Stimulated activated naive B cell treated with anti-CD40 and anti-IgM and Interleukin-4, amounts not matched to agents 10 μg/mL and 1 μg/mL and 100 μg/mL, for 72 hours (primary cell): ENCODE results near the gene ITGA7.
A peak's percentile ranks its signal among the peaks of the same experiment; 100 is the strongest.

Experiments
- ATAC-seq, 2 donors: fragments of 150-1000 bp; cut with Tn5 transposase; replicated peaks; 2 replicates each; pipeline ENCODE4 v1.10.0; 2021; ENCODE audit warnings: moderate library complexity in 1 of 2
- DNase-seq: peaks from one replicate; pipeline ENCODE4 v3.0.0; 2021
- H3K27ac Mint-ChIP-seq: one replicate; pipeline ENCODE4 v1.8.0; 2022; ENCODE audit warnings: mild to moderate bottlenecking, mixed read lengths
- H3K27me3 Mint-ChIP-seq, 2 donors: one replicate each; pipeline ENCODE4 v1.8.0; 2022; ENCODE audit warnings: mixed read lengths in 2 of 2
- H3K36me3 Mint-ChIP-seq, 2 donors: one replicate each; pipeline ENCODE4 v1.8.0; 2022; ENCODE audit warnings: mixed read lengths in 2 of 2, mild to moderate bottlenecking in 1 of 2
- H3K4me1 Mint-ChIP-seq, 2 donors: one replicate each; pipeline ENCODE4 v1.8.0; 2022; ENCODE audit warnings: mixed read lengths in 2 of 2, mild to moderate bottlenecking in 1 of 2
- H3K4me3 Mint-ChIP-seq, 2 donors: one replicate each; pipeline ENCODE4 v1.8.0; 2022; ENCODE audit warnings: mild to moderate bottlenecking in 2 of 2, mixed read lengths in 2 of 2, moderate library complexity in 1 of 2
- H3K9me3 Mint-ChIP-seq, 2 donors: one replicate each; pipeline ENCODE4 v1.8.0; 2022; ENCODE audit warnings: mixed read lengths in 2 of 2, mild to moderate bottlenecking in 1 of 2

ITGA7 gene

GRCh38 chr12:55741931-55742680 lies 34.4 kb upstream of the ITGA7 start:
- no peaks in the 10 kb centered on the region for H3K9me3 Mint-ChIP-seq
- H3K27me3 Mint-ChIP-seq: peaks cover 0 to 5% of the 10 kb centered on the region in 2 donors
- no peak for ATAC-seq
- no peak for DNase-seq
- H3K4me1 Mint-ChIP-seq: peaks cover 44 to 66% of the 10 kb centered on the region in 2 donors
- no peaks in the 10 kb centered on the region for H3K36me3 Mint-ChIP-seq
- peak overlapping the region; percentile 79 for H3K27ac Mint-ChIP-seq
- peak overlapping the region; percentile 80 to 84 for H3K4me3 Mint-ChIP-seq

GRCh38 chr12:55739025-55739378 lies 31.3 kb upstream of the ITGA7 start:
- peak overlapping the region; percentile 91 for H3K27ac Mint-ChIP-seq

GRCh38 chr12:55738123-55739024 lies 30.7 kb upstream of the ITGA7 start:
- peak; percentile 72 for DNase-seq
- H3K9me3 Mint-ChIP-seq: no peaks in the 10 kb centered on the region
- peak overlapping the region; percentile 84 to 87 for H3K4me3 Mint-ChIP-seq
- ATAC-seq: peak; percentile 90 to 92
- H3K27me3 Mint-ChIP-seq: peaks cover 0 to 5% of the 10 kb centered on the region in 2 donors
- peaks cover 27 to 43% of the 10 kb centered on the region in 2 donors for H3K4me1 Mint-ChIP-seq
- peak overlapping the region; percentile 91 for H3K27ac Mint-ChIP-seq
- no peaks in the 10 kb centered on the region for H3K36me3 Mint-ChIP-seq

More at GRCh38 chr12:55739025-55739378, 31.3 kb upstream of the ITGA7 start:
- H3K4me3 Mint-ChIP-seq: peak overlapping the region; percentile 84 to 87
- H3K27me3 Mint-ChIP-seq: peaks cover 0 to 5% of the 10 kb centered on the region in 2 donors
- H3K36me3 Mint-ChIP-seq: no peaks in the 10 kb centered on the region
- ATAC-seq (no peak), DNase-seq (no peak)
- H3K4me1 Mint-ChIP-seq: peaks cover 32 to 49% of the 10 kb centered on the region in 2 donors
- H3K9me3 Mint-ChIP-seq: no peaks in the 10 kb centered on the region

GRCh38 chr12:55737581-55738122 lies 29.9 kb upstream of the ITGA7 start:
- peaks cover 0 to 3% of the 10 kb centered on the region in 2 donors for H3K27me3 Mint-ChIP-seq
- no peaks in the 10 kb centered on the region for H3K9me3 Mint-ChIP-seq
- DNase-seq (no peak), ATAC-seq (peak; percentile 35 to 36)
- peak overlapping the region; percentile 91 for H3K27ac Mint-ChIP-seq
- H3K4me1 Mint-ChIP-seq: peaks cover 24 to 43% of the 10 kb centered on the region in 2 donors
- peaks cover under 1% of the 10 kb centered on the region in 2 donors for H3K36me3 Mint-ChIP-seq
- H3K4me3 Mint-ChIP-seq: peak overlapping the region; percentile 84 to 87

GRCh38 chr12:55736780-55737580 lies 29.3 kb upstream of the ITGA7 start:
- peak overlapping the region; percentile 59 to 84 for H3K4me3 Mint-ChIP-seq
- peaks cover 22 to 41% of the 10 kb centered on the region in 2 donors for H3K4me1 Mint-ChIP-seq
- H3K36me3 Mint-ChIP-seq: peaks cover 4 to 5% of the 10 kb centered on the region in 2 donors
- no peaks in the 10 kb centered on the region for H3K27me3 Mint-ChIP-seq
- H3K27ac Mint-ChIP-seq: peak overlapping the region; percentile 90
- H3K9me3 Mint-ChIP-seq: no peaks in the 10 kb centered on the region
- ATAC-seq (peak; percentile 37 to 42), DNase-seq (peak; percentile 35)

- Mint-ChIP-seq H3K4me1 (peaks cover 21 to 36% of the 10 kb centered on the region in 2 donors), H3K36me3 (peaks cover 4 to 5% of the 10 kb centered on the region in 2 donors), H3K27ac (no peak overlapping the region), H3K4me3 (no peak overlapping the region), H3K9me3 (no peaks in the 10 kb centered on the region), H3K27me3 (no peaks in the 10 kb centered on the region)
- no peak for DNase-seq
- ATAC-seq: no peak
Measured at GRCh38 chr12:55736076-55736475, 28.4 kb upstream of the ITGA7 start.

GRCh38 chr12:55734595-55734994 lies 26.9 kb upstream of the ITGA7 start:
- Mint-ChIP-seq H3K9me3 (no peaks in the 10 kb centered on the region), H3K36me3 (peaks cover 6 to 13% of the 10 kb centered on the region in 2 donors), H3K4me1 (peaks cover 31 to 49% of the 10 kb centered on the region in 2 donors), H3K27ac (no peak overlapping the region), H3K27me3 (no peaks in the 10 kb centered on the region), H3K4me3 (no peak overlapping the region)
- ATAC-seq (no peak), DNase-seq (no peak)

GRCh38 chr12:55733858-55734257 lies 26.2 kb upstream of the ITGA7 start:
- ATAC-seq: no peak
- Mint-ChIP-seq H3K27ac (no peak overlapping the region), H3K4me3 (no peak overlapping the region), H3K4me1 (peaks cover 31 to 51% of the 10 kb centered on the region in 2 donors), H3K27me3 (no peaks in the 10 kb centered on the region), H3K9me3 (no peaks in the 10 kb centered on the region), H3K36me3 (peaks cover 6 to 14% of the 10 kb centered on the region in 2 donors)
- no peak for DNase-seq

- no peak overlapping the region for H3K27ac Mint-ChIP-seq
- H3K9me3 Mint-ChIP-seq: no peaks in the 10 kb centered on the region
- ATAC-seq: no peak
- no peak for DNase-seq
- peaks cover 27 to 45% of the 10 kb centered on the region in 2 donors for H3K4me1 Mint-ChIP-seq
- peaks cover 6 to 14% of the 10 kb centered on the region in 2 donors for H3K36me3 Mint-ChIP-seq
- no peaks in the 10 kb centered on the region for H3K27me3 Mint-ChIP-seq
- no peak overlapping the region for H3K4me3 Mint-ChIP-seq
Measured at GRCh38 chr12:55733021-55733555, 25.4 kb upstream of the ITGA7 start.

- Mint-ChIP-seq H3K4me1 (peaks cover 27 to 45% of the 10 kb centered on the region in 2 donors), H3K36me3 (peaks cover 6 to 14% of the 10 kb centered on the region in 2 donors), H3K27ac (no peak overlapping the region), H3K4me3 (no peak overlapping the region), H3K27me3 (no peaks in the 10 kb centered on the region), H3K9me3 (no peaks in the 10 kb centered on the region)
- DNase-seq (no peak), ATAC-seq (no peak)
Measured at GRCh38 chr12:55732288-55732687, 24.6 kb upstream of the ITGA7 start.

- no peak for DNase-seq
- peaks cover 9 to 31% of the 10 kb centered on the region in 2 donors for H3K36me3 Mint-ChIP-seq
Measured at GRCh38 chr12:55729819-55730818, 22.4 kb upstream of the ITGA7 start.

GRCh38 chr12:55728939-55729818 lies 21.5 kb upstream of the ITGA7 start, which contains the start of gene CD63:
TSS of gene CD63 (minus strand) at chr12:55729009. CDS start at chr12:55728341, 668 bp downstream.
- peaks cover 40 to 60% of the 10 kb centered on the region in 2 donors for H3K4me1 Mint-ChIP-seq
- ATAC-seq (peak; percentile 74 to 80), DNase-seq (peak; percentile 75)
- H3K27ac Mint-ChIP-seq: peak within 1 kb of the TSS; percentile 97
- H3K4me3 Mint-ChIP-seq: peak within 1 kb of the TSS; percentile 90 to 95
- peaks cover 14 to 35% of the 10 kb centered on the region in 2 donors for H3K36me3 Mint-ChIP-seq
- H3K27me3 Mint-ChIP-seq: no peaks in the 10 kb centered on the region
- no peaks in the 10 kb centered on the region for H3K9me3 Mint-ChIP-seq

More at GRCh38 chr12:55729819-55730818, 22.4 kb upstream of the ITGA7 start:
- H3K9me3 Mint-ChIP-seq: no peaks in the 10 kb centered on the region
- H3K4me1 Mint-ChIP-seq: peaks cover 35 to 53% of the 10 kb centered on the region in 2 donors
- H3K27ac Mint-ChIP-seq: peak overlapping the region; percentile 97
- H3K27me3 Mint-ChIP-seq: no peaks in the 10 kb centered on the region
- peak; percentile 41 for ATAC-seq
- peak overlapping the region; percentile 90 to 95 for H3K4me3 Mint-ChIP-seq
